Activated naive CD4-positive, alpha-beta T cell treated with anti-CD3 and anti-CD28 coated beads for 36 hours (primary cell): ENCODE data around the gene TLR4. TPM values are rescaled to one million over a fixed set of nuclear protein-coding genes. Genes with fewer than 3 reads are reported as not detected.

Source experiments
- CTCF ChIA-PET: fragments of 350-600 bp; sonication (Branson Sonifier 250); formaldehyde crosslinking; loops from one replicate; lab custom pipeline; 2021; ENCODE audit warnings: antibody characterized with exemption; lab: Charles Lee
- DNase-seq: peaks from one replicate; pipeline ENCODE4 v3.0.0-alpha.2; 2020
- H3K27ac Mint-ChIP-seq: one replicate; pipeline ENCODE4 v1.8.0; 2021; ENCODE audit warnings: mild to moderate bottlenecking, mixed read lengths
- H3K27me3 Mint-ChIP-seq: one replicate; pipeline ENCODE4 v1.8.0; 2021; ENCODE audit warnings: low read depth, mixed read lengths
- H3K36me3 Mint-ChIP-seq: one replicate; pipeline ENCODE4 v1.8.0; 2021; ENCODE audit warnings: low read depth, mixed read lengths
- H3K4me1 Mint-ChIP-seq: one replicate; pipeline ENCODE4 v1.8.0; 2021; ENCODE audit warnings: low read depth, mixed read lengths
- H3K4me3 Mint-ChIP-seq: one replicate; pipeline ENCODE4 v1.8.0; 2021; ENCODE audit warnings: mild to moderate bottlenecking, moderate library complexity, mixed read lengths
- H3K9me3 Mint-ChIP-seq: one replicate; pipeline ENCODE4 v1.8.0; 2021; ENCODE audit warnings: mixed read lengths
- intact Hi-C: fragments of 100-400 bp; cut with micrococcal nuclease; formaldehyde crosslinking; loops from one replicate; pipeline ENCODE4 v1.15.1; 2023
- total RNA-seq, 2 experiments: library from RNA; stranded (reverse); gene quantifications; one replicate each; pipeline ENCODE4 v1.2.3, GENCODE V29; 2021

TLR4 gene
- total RNA-seq, 2 experiments from 2014 or later, result not detected

GRCh38 chr9:117734523-117735314 is 30.5 kb downstream of the TLR4 start:
- Mint-ChIP-seq H3K27me3 (no peaks in the 10 kb centered on the region), H3K27ac (no peak overlapping the region), H3K9me3 (no peaks in the 10 kb centered on the region), H3K4me3 (no peak overlapping the region), H3K36me3 (no peaks in the 10 kb centered on the region), H3K4me1 (no peaks in the 10 kb centered on the region)
- CTCF ChIA-PET, result no interaction called here
- intact Hi-C loops, result no loop called here
- no peak for DNase-seq

- H3K27me3 Mint-ChIP-seq, result peaks cover 2% of the 10 kb centered on the region
- H3K27ac Mint-ChIP-seq, result no peak overlapping the region
- H3K4me3 Mint-ChIP-seq, result no peak overlapping the region
- H3K36me3 Mint-ChIP-seq, result no peaks in the 10 kb centered on the region
- no peak for DNase-seq
- CTCF ChIA-PET, result no interaction called here
- no peaks in the 10 kb centered on the region for H3K9me3 Mint-ChIP-seq
- H3K4me1 Mint-ChIP-seq, result no peaks in the 10 kb centered on the region
- intact Hi-C loops, result no loop called here
Observed at GRCh38 chr9:117737721-117738226, 33.6 kb downstream of the TLR4 start.

- DNase-seq, result no peak
Observed at GRCh38 chr9:117739206-117739605, 35.0 kb downstream of the TLR4 start.

GRCh38 chr9:117739624-117740347 is 35.6 kb downstream of the TLR4 start:
- H3K36me3 Mint-ChIP-seq, result no peaks in the 10 kb centered on the region
- CTCF ChIA-PET, result no interaction called here
- H3K4me1 Mint-ChIP-seq, result no peaks in the 10 kb centered on the region
- H3K27me3 Mint-ChIP-seq, result peaks cover 8% of the 10 kb centered on the region
- intact Hi-C loops, result no loop called here
- H3K9me3 Mint-ChIP-seq, result no peaks in the 10 kb centered on the region
- DNase-seq, result no peak
- no peak overlapping the region for H3K27ac Mint-ChIP-seq
- H3K4me3 Mint-ChIP-seq, result no peak overlapping the region

More at GRCh38 chr9:117739206-117739605, 35.0 kb downstream of the TLR4 start:
- Mint-ChIP-seq H3K36me3 (no peaks in the 10 kb centered on the region), H3K27me3 (peaks cover 3% of the 10 kb centered on the region), H3K4me3 (no peak overlapping the region), H3K27ac (no peak overlapping the region), H3K4me1 (no peaks in the 10 kb centered on the region), H3K9me3 (no peaks in the 10 kb centered on the region)
- CTCF ChIA-PET, result no interaction called here
- intact Hi-C loops, result no loop called here

GRCh38 chr9:117742131-117742530 is 37.9 kb downstream of the TLR4 start:
- Mint-ChIP-seq H3K9me3 (no peaks in the 10 kb centered on the region), H3K27me3 (peaks cover 24% of the 10 kb centered on the region), H3K36me3 (no peaks in the 10 kb centered on the region), H3K4me3 (no peak overlapping the region), H3K27ac (no peak overlapping the region), H3K4me1 (no peaks in the 10 kb centered on the region)
- DNase-seq, result no peak
- intact Hi-C loops, result no loop called here
- CTCF ChIA-PET, result interaction anchor here (0.6 kb wide), 1 partner anchor 16 kb away, joined by 3 read pairs; no protein-coding TSS in a partner anchor

GRCh38 chr9:117744369-117744768 is 40.2 kb downstream of the TLR4 start:
- no peaks in the 10 kb centered on the region for H3K36me3 Mint-ChIP-seq
- no peak for DNase-seq
- CTCF ChIA-PET, result no interaction called here
- H3K4me3 Mint-ChIP-seq, result no peak overlapping the region
- no peaks in the 10 kb centered on the region for H3K4me1 Mint-ChIP-seq
- intact Hi-C loops, result no loop called here
- H3K27ac Mint-ChIP-seq, result no peak overlapping the region
- H3K27me3 Mint-ChIP-seq, result peaks cover 28% of the 10 kb centered on the region
- no peaks in the 10 kb centered on the region for H3K9me3 Mint-ChIP-seq

- Mint-ChIP-seq H3K4me1 (no peaks in the 10 kb centered on the region), H3K27ac (no peak overlapping the region), H3K9me3 (no peaks in the 10 kb centered on the region), H3K27me3 (peaks cover 28% of the 10 kb centered on the region), H3K4me3 (no peak overlapping the region), H3K36me3 (no peaks in the 10 kb centered on the region)
- no peak for DNase-seq
- intact Hi-C loops, result no loop called here
- CTCF ChIA-PET, result no interaction called here
Observed at GRCh38 chr9:117744856-117745389, 40.7 kb downstream of the TLR4 start.

GRCh38 chr9:117745598-117745997 is 41.4 kb downstream of the TLR4 start:
- Mint-ChIP-seq H3K4me3 (no peak overlapping the region), H3K27me3 (peaks cover 31% of the 10 kb centered on the region), H3K9me3 (no peaks in the 10 kb centered on the region), H3K36me3 (no peaks in the 10 kb centered on the region), H3K27ac (no peak overlapping the region), H3K4me1 (no peaks in the 10 kb centered on the region)
- no peak for DNase-seq
- intact Hi-C loops, result no loop called here
- CTCF ChIA-PET, result no interaction called here

- Mint-ChIP-seq H3K4me3 (no peak overlapping the region), H3K27ac (no peak overlapping the region), H3K4me1 (no peaks in the 10 kb centered on the region), H3K27me3 (peaks cover 32% of the 10 kb centered on the region), H3K36me3 (no peaks in the 10 kb centered on the region), H3K9me3 (no peaks in the 10 kb centered on the region)
- intact Hi-C loops, result no loop called here
- no peak for DNase-seq
- CTCF ChIA-PET, result no interaction called here
Observed at GRCh38 chr9:117746263-117746662, 42.1 kb downstream of the TLR4 start.

- no peak overlapping the region for H3K27ac Mint-ChIP-seq
- DNase-seq, result no peak
- CTCF ChIA-PET, result no interaction called here
- H3K36me3 Mint-ChIP-seq, result no peaks in the 10 kb centered on the region
- H3K9me3 Mint-ChIP-seq, result no peaks in the 10 kb centered on the region
- peaks cover 31% of the 10 kb centered on the region for H3K27me3 Mint-ChIP-seq
- intact Hi-C loops, result no loop called here
- no peaks in the 10 kb centered on the region for H3K4me1 Mint-ChIP-seq
- no peak overlapping the region for H3K4me3 Mint-ChIP-seq
Observed at GRCh38 chr9:117747386-117747970, 43.3 kb downstream of the TLR4 start.

GRCh38 chr9:117750401-117750800 is 46.2 kb downstream of the TLR4 start:
- Mint-ChIP-seq H3K27me3 (peaks cover 30% of the 10 kb centered on the region), H3K27ac (no peak overlapping the region), H3K36me3 (no peaks in the 10 kb centered on the region), H3K4me1 (no peaks in the 10 kb centered on the region), H3K4me3 (no peak overlapping the region), H3K9me3 (no peaks in the 10 kb centered on the region)
- no peak for DNase-seq
- intact Hi-C loops, result no loop called here
- CTCF ChIA-PET, result no interaction called here

- H3K4me1 Mint-ChIP-seq, result no peaks in the 10 kb centered on the region
- H3K36me3 Mint-ChIP-seq, result no peaks in the 10 kb centered on the region
- H3K27me3 Mint-ChIP-seq, result peaks cover 16% of the 10 kb centered on the region
- CTCF ChIA-PET, result no interaction called here
- intact Hi-C loops, result no loop called here
- no peak overlapping the region for H3K27ac Mint-ChIP-seq
- no peaks in the 10 kb centered on the region for H3K9me3 Mint-ChIP-seq
- no peak overlapping the region for H3K4me3 Mint-ChIP-seq
- no peak for DNase-seq
Observed at GRCh38 chr9:117752894-117753293, 48.7 kb downstream of the TLR4 start.
